ENCODE measurements around the gene CCDC107. TPM values are rescaled to one million over a fixed set of nuclear protein-coding genes. Genes with fewer than 3 reads are reported as not detected.
A peak's percentile ranks its signal among the peaks of the same experiment; 100 is the strongest.

Gene CCDC107
- total and polyA plus RNA-seq, 2 of the 13 experiments (the other 11 are each of a cell fraction or from before 2014, with no cell fraction given): 7.1 to 15.2 TPM

GRCh38 chr9:35646533-35647265, 11.4 kb upstream of the CCDC107 start (continued):
- TF ChIP-seq CEBPZ (IDR thresholded peaks at IDR 0.05; ENCODE audit: low read length) (no peak), ZNF615 (CRISPR knock-in tag; IDR thresholded peaks at IDR 0.05; ENCODE audit: borderline replicate concordance) (no peak), SPEN (CRISPR knock-in tag; IDR thresholded peaks at IDR 0.05; ENCODE audit: low read depth) (peak; percentile 52), THYN1 (CRISPR knock-in tag; IDR thresholded peaks at IDR 0.05; ENCODE audit: borderline replicate concordance, low read depth) (no peak), DNMT1 (CRISPR knock-in tag; IDR thresholded peaks at IDR 0.05) (0 out of 2 replicates have a peak, but pooled peaks have one; percentile 32), DBP (CRISPR knock-in tag; IDR thresholded peaks at IDR 0.05; ENCODE audit: not compliant biosample characterization) (no peak), ZEB1 (IDR thresholded peaks at IDR 0.05; ENCODE audit: insufficient replicate concordance, low read depth) (no peak), MAFF (IDR thresholded peaks at IDR 0.05; ENCODE audit: low read depth, low read length) (no peak), ZBTB3 (CRISPR knock-in tag; IDR thresholded peaks at IDR 0.05; ENCODE audit: borderline replicate concordance, low read depth) (no peak), ZNF816 (CRISPR knock-in tag; IDR thresholded peaks at IDR 0.05; ENCODE audit: borderline replicate concordance) (0 out of 2 replicates have a peak, but pooled peaks have one; percentile 60), ZNF263 (CRISPR knock-in tag; IDR thresholded peaks at IDR 0.05) (peak; percentile 46; the same call in 1 of the 2 replicates)
- TF ChIP-seq, protein P1, sequence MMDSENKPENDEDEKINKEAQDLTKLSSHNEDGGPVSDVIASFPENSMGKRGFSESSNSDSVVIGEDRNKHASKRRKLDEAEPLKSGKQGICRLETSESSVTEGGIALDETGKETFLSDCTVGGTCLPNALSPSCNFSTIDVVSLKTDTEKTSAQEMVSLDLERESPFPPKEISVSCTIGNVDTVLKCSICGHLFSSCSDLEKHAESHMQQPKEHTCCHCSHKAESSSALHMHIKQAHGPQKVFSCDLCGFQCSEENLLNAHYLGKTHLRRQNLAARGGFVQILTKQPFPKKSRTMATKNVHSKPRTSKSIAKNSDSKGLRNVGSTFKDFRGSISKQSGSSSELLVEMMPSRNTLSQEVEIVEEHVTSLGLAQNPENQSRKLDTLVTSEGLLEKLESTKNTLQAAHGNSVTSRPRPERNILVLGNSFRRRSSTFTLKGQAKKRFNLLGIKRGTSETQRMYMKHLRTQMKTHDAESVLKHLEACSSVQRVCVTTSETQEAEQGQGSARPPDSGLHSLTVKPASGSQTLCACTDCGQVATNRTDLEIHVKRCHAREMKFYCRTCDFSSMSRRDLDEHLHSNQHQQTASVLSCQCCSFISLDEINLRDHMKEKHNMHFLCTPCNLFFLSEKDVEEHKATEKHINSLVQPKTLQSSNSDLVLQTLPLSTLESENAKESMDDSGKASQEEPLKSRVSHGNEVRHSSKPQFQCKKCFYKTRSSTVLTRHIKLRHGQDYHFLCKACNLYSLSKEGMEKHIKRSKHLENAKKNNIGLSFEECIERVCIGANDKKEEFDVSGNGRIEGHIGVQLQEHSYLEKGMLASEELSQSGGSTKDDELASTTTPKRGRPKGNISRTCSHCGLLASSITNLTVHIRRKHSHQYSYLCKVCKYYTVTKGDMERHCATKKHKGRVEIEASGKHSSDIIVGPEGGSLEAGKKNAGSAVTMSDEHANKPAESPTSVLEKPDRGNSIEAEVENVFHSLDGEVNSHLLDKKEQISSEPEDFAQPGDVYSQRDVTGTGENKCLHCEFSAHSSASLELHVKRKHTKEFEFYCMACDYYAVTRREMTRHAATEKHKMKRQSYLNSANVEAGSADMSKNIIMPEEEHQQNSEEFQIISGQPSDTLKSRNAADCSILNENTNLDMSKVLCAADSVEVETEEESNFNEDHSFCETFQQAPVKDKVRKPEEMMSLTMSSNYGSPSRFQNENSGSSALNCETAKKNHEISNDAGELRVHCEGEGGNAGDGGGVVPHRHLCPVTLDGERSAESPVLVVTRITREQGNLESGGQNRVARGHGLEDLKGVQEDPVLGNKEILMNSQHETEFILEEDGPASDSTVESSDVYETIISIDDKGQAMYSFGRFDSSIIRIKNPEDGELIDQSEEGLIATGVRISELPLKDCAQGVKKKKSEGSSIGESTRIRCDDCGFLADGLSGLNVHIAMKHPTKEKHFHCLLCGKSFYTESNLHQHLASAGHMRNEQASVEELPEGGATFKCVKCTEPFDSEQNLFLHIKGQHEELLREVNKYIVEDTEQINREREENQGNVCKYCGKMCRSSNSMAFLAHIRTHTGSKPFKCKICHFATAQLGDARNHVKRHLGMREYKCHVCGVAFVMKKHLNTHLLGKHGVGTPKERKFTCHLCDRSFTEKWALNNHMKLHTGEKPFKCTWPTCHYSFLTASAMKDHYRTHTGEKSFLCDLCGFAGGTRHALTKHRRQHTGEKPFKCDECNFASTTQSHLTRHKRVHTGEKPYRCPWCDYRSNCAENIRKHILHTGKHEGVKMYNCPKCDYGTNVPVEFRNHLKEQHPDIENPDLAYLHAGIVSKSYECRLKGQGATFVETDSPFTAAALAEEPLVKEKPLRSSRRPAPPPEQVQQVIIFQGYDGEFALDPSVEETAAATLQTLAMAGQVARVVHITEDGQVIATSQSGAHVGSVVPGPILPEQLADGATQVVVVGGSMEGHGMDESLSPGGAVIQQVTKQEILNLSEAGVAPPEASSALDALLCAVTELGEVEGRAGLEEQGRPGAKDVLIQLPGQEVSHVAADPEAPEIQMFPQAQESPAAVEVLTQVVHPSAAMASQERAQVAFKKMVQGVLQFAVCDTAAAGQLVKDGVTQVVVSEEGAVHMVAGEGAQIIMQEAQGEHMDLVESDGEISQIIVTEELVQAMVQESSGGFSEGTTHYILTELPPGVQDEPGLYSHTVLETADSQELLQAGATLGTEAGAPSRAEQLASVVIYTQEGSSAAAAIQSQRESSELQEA (CRISPR knock-in tag; IDR thresholded peaks at IDR 0.05; ENCODE audit: not compliant biosample characterization): peak; percentile 23
- TF ChIP-seq, protein P2, sequence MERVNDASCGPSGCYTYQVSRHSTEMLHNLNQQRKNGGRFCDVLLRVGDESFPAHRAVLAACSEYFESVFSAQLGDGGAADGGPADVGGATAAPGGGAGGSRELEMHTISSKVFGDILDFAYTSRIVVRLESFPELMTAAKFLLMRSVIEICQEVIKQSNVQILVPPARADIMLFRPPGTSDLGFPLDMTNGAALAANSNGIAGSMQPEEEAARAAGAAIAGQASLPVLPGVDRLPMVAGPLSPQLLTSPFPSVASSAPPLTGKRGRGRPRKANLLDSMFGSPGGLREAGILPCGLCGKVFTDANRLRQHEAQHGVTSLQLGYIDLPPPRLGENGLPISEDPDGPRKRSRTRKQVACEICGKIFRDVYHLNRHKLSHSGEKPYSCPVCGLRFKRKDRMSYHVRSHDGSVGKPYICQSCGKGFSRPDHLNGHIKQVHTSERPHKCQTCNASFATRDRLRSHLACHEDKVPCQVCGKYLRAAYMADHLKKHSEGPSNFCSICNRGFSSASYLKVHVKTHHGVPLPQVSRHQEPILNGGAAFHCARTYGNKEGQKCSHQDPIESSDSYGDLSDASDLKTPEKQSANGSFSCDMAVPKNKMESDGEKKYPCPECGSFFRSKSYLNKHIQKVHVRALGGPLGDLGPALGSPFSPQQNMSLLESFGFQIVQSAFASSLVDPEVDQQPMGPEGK (CRISPR knock-in tag; IDR thresholded peaks at IDR 0.05): peak; percentile 61
